ENCODE measurements around the gene NEU4.

Gene NEU4

GRCh38 chr2:241865957-241866789 is 57.2 kb downstream of the NEU4 start:
- DNase-seq (ENCODE audit: low read depth) = no peak

All from stimulated activated CD8-positive, alpha-beta memory T cell treated with anti-CD3 and anti-CD28 coated beads, Interleukin-15, amount 100 ng/mL, for 1 hour (primary cell).